Fibroblast of lung (primary cell): ENCODE data around the gene TCERG1L. TPM values are rescaled to one million over a fixed set of nuclear protein-coding genes. Genes with fewer than 3 reads are reported as not detected.

Experiments used
- DNase-seq, 2 donors: peaks; one replicate each; pipeline versions ENCODE4 v3.0.0 to v3.0.0-alpha.2; 2010; ENCODE audit warnings: low read depth in 2 of 2
- H2AFZ ChIP-seq: 2 replicates; pipeline ENCODE4 v1.5.1; 2012; ENCODE audit warnings: low read length, control low read depth, inconsistent platforms
- H3K27ac ChIP-seq: 2 replicates; pipeline ENCODE4 v1.5.1; 2011; ENCODE audit warnings: low read length, control low read depth; ENCODE audit not compliant: insufficient read depth
- H3K27me3 ChIP-seq: 2 replicates; pipeline ENCODE4 v1.5.1; 2011; ENCODE audit warnings: mild to moderate bottlenecking, low read length; ENCODE audit not compliant: control insufficient read depth, insufficient read depth
- H3K36me3 ChIP-seq: 2 replicates; pipeline ENCODE4 v1.5.1; 2011; ENCODE audit warnings: low read length; ENCODE audit not compliant: control insufficient read depth, insufficient read depth
- H3K4me1 ChIP-seq: 2 replicates; pipeline ENCODE4 v1.5.1; 2011; ENCODE audit warnings: low read length; ENCODE audit not compliant: control insufficient read depth, insufficient read depth; ENCODE audit errors: extremely low read depth
- H3K4me2 ChIP-seq: 2 replicates; pipeline ENCODE4 v1.5.1; 2011; ENCODE audit warnings: low read length, control low read depth; ENCODE audit not compliant: insufficient read depth; ENCODE audit errors: extremely low read depth
- H3K4me3 ChIP-seq, 4 experiments: fragments of 200-600 bp in 1 of 4; sonication (generic) in 1 of 4; replicated peaks in 1 of 4; 2 replicates each; pipeline ENCODE4 v1.5.1; 2011 to 2016; ENCODE audit warnings: low read length in 4 of 4, low read depth in 3 of 4, mild to moderate bottlenecking in 3 of 4, control low read depth in 2 of 4, inconsistent platforms in 1 of 4, mixed read lengths in 1 of 4; ENCODE audit not compliant: insufficient read depth in 1 of 4; ENCODE audit errors: control extremely low read depth in 1 of 4
- H3K79me2 ChIP-seq: 2 replicates; pipeline ENCODE4 v1.5.1; 2012; ENCODE audit warnings: mild to moderate bottlenecking, low read length, inconsistent platforms; ENCODE audit not compliant: control insufficient read depth, insufficient read depth
- H3K9ac ChIP-seq: 2 replicates; pipeline ENCODE4 v1.5.1; 2011; ENCODE audit warnings: mild to moderate bottlenecking, low read length, control low read depth; ENCODE audit not compliant: insufficient read depth
- H3K9me3 ChIP-seq: 2 replicates; pipeline ENCODE4 v1.5.1; 2012; ENCODE audit warnings: low read depth, low read length; ENCODE audit not compliant: control insufficient read depth, insufficient read depth
- H4K20me1 ChIP-seq: 2 replicates; pipeline ENCODE4 v1.5.1; 2011; ENCODE audit warnings: low read length; ENCODE audit not compliant: control insufficient read depth, insufficient read depth; ENCODE audit errors: extremely low read depth
- EZH2 ChIP-seq: IDR thresholded peaks from 2 replicates; pipeline ENCODE4 v1.5.1; 2012; ENCODE audit warnings: low read length, control low read depth, mild to moderate bottlenecking; ENCODE audit errors: missing control alignments
- polyA plus RNA-seq, 2 donors: library from polyadenylated mRNA; depleted of rRNA in 1 of 2; stranded (reverse) in 1 of 2; unstranded in 1 of 2; fragments of >200 nt; gene quantifications; 2 replicates each; pipeline ENCODE4 v1.2.1, GENCODE V29; 2011 to 2012; ENCODE audit warnings: missing spikeins in 1 of 2
- total RNA-seq: library from RNA; depleted of rRNA; stranded (reverse); fragments of >200 nt; gene quantifications from 2 replicates; pipeline ENCODE4 v1.2.1, GENCODE V29; 2014
- TF ChIP-seq, protein P1 (sequence below), 2 donors: IDR thresholded peaks in 1 of 2; conservative IDR thresholded peaks in 1 of 2; 1 replicate in 1 of 2; 2 replicates in 1 of 2; pipeline ENCODE4 v1.5.1; 2011 to 2012; ENCODE audit warnings: low read length in 2 of 2, control low read depth in 1 of 2, inconsistent platforms in 1 of 2, low read depth in 1 of 2, mild to moderate bottlenecking in 1 of 2

Gene TCERG1L
- total and polyA plus RNA-seq, 2 donors (not counting 1 experiment from before 2014, with no cell fraction given): 0.02 TPM; not detected in 1

GRCh38 chr10:131150126-131150525 is 161.4 kb downstream of the TCERG1L start:
- Histone ChIP-seq H3K27ac (no peak overlapping the region), H2AFZ (no peak overlapping the region), H3K4me3 (no peak overlapping the region), H3K79me2 (no peaks in the 10 kb centered on the region), H3K36me3 (no peaks in the 10 kb centered on the region), H3K4me1 (no peaks in the 10 kb centered on the region), H3K27me3 (no peaks in the 10 kb centered on the region), H3K9ac (no peak overlapping the region), H3K9me3 (no peaks in the 10 kb centered on the region), H4K20me1 (no peaks in the 10 kb centered on the region), H3K4me2 (no peak overlapping the region)
- TF ChIP-seq, protein P1, sequence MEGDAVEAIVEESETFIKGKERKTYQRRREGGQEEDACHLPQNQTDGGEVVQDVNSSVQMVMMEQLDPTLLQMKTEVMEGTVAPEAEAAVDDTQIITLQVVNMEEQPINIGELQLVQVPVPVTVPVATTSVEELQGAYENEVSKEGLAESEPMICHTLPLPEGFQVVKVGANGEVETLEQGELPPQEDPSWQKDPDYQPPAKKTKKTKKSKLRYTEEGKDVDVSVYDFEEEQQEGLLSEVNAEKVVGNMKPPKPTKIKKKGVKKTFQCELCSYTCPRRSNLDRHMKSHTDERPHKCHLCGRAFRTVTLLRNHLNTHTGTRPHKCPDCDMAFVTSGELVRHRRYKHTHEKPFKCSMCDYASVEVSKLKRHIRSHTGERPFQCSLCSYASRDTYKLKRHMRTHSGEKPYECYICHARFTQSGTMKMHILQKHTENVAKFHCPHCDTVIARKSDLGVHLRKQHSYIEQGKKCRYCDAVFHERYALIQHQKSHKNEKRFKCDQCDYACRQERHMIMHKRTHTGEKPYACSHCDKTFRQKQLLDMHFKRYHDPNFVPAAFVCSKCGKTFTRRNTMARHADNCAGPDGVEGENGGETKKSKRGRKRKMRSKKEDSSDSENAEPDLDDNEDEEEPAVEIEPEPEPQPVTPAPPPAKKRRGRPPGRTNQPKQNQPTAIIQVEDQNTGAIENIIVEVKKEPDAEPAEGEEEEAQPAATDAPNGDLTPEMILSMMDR (conservative IDR thresholded peaks at IDR 0.05 in 1 of 2, IDR thresholded peaks at IDR 0.05 in 1 of 2; ENCODE audit: low read depth in 1 of 2, low read length in 2 of 2): no peak
- TF ChIP-seq EZH2: no peak
- DNase-seq: no peak

DNA sequence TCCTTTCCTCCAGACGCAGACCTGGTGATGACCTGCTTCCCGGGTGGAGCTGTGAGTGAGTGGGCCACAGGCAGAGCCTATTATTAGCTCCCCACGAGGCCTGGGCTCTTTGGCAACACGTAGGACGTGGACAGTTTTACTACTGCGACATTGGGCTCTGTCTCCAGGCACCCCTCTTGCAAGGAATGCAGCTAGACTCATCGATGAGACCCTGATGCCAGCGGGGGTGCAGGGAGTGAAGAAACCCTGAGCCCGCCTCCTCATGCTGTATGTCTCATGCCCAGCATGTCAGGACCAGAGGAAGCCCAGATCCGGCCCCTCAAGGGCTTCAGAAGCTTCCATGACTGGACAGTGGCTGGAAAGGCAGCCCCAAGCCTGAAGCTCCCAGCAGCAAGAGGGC is 161.9 kb downstream of the TCERG1L start:
- H3K4me3 ChIP-seq: no peak overlapping the region
- no peaks in the 10 kb centered on the region for H3K79me2 ChIP-seq
- H3K27me3 ChIP-seq: no peaks in the 10 kb centered on the region
- no peak for TF ChIP-seq EZH2
- TF ChIP-seq, protein P1 (conservative IDR thresholded peaks at IDR 0.05 in 1 of 2, IDR thresholded peaks at IDR 0.05 in 1 of 2; ENCODE audit: low read depth in 1 of 2, low read length in 2 of 2): no peak
- no peak overlapping the region for H3K4me2 ChIP-seq
- no peak overlapping the region for H2AFZ ChIP-seq
- no peaks in the 10 kb centered on the region for H3K36me3 ChIP-seq
- no peaks in the 10 kb centered on the region for H3K4me1 ChIP-seq
- H3K27ac ChIP-seq: no peak overlapping the region
- no peak overlapping the region for H3K9ac ChIP-seq
- no peaks in the 10 kb centered on the region for H3K9me3 ChIP-seq
- H4K20me1 ChIP-seq: no peaks in the 10 kb centered on the region
- no peak for DNase-seq

- Histone ChIP-seq H3K79me2 (no peaks in the 10 kb centered on the region), H3K9me3 (no peaks in the 10 kb centered on the region), H3K4me2 (no peak overlapping the region), H4K20me1 (no peaks in the 10 kb centered on the region), H3K4me3 (no peak overlapping the region), H3K27me3 (no peaks in the 10 kb centered on the region), H2AFZ (no peak overlapping the region), H3K27ac (no peak overlapping the region), H3K4me1 (no peaks in the 10 kb centered on the region), H3K9ac (no peak overlapping the region), H3K36me3 (no peaks in the 10 kb centered on the region)
- DNase-seq: no peak
- TF ChIP-seq EZH2: no peak
- TF ChIP-seq, protein P1 (conservative IDR thresholded peaks at IDR 0.05 in 1 of 2, IDR thresholded peaks at IDR 0.05 in 1 of 2; ENCODE audit: low read depth in 1 of 2, low read length in 2 of 2): no peak
Observed at GRCh38 chr10:131149111-131149510, 162.4 kb downstream of the TCERG1L start.
